ENCODE data around the gene PLA2G12B. TPM values are rescaled to one million over a fixed set of nuclear protein-coding genes. Genes with fewer than 3 reads are reported as not detected.

The PLA2G12B gene
- total and polyA plus RNA-seq, 4 donors, result 31.9 to 60.2 (median 47.3) TPM

DNA sequence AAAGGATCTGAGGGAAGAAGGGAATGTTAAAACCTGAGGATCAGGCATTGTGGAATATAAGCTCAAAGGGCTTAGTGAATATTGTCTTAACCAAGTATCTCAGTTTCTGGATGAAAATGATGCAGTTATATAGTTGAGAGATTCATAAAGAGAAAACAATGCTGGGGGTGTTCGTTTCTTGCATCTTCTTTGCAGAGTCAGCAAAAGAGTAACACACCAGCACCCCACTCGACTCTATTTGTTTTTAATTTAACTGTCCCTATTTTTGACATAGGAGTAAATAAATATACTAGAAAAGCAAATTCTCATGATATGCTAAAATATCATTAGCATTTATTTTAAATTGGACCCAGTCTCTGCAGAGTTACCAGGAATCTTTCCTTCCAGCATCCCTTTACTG, 68.7 kb downstream of the PLA2G12B start:
- no peak overlapping the region for H3K4me3 ChIP-seq (ENCODE audit: low read depth in 1 of 3, low read length in 3 of 3)
- H3K4me1 ChIP-seq (ENCODE audit: control insufficient read depth in 4 of 4, insufficient read depth in 4 of 4, low read length in 3 of 4), result peaks cover 0 to 2% (median 0%) of the 10 kb centered on the region in 4 donors
- 92% methylated on average over 2 of the region's 2 CpGs for WGBS
- no peak overlapping the region for H3K9ac ChIP-seq (ENCODE audit: low read depth in 1 of 2, low read length in 2 of 2)
- TF ChIP-seq, protein P1, sequence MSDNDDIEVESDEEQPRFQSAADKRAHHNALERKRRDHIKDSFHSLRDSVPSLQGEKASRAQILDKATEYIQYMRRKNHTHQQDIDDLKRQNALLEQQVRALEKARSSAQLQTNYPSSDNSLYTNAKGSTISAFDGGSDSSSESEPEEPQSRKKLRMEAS (IDR thresholded peaks at IDR 0.05), result no peak
- TF ChIP-seq HNF4A (conservative IDR thresholded peaks at IDR 0.05) (no peak), ATF3 (IDR thresholded peaks at IDR 0.05) (no peak), SP1 (IDR thresholded peaks at IDR 0.05) (no peak), GABPA (IDR thresholded peaks at IDR 0.05 in 1 of 2, conservative IDR thresholded peaks at IDR 0.05 in 1 of 2) (no peak)
- TF ChIP-seq, protein P2, sequence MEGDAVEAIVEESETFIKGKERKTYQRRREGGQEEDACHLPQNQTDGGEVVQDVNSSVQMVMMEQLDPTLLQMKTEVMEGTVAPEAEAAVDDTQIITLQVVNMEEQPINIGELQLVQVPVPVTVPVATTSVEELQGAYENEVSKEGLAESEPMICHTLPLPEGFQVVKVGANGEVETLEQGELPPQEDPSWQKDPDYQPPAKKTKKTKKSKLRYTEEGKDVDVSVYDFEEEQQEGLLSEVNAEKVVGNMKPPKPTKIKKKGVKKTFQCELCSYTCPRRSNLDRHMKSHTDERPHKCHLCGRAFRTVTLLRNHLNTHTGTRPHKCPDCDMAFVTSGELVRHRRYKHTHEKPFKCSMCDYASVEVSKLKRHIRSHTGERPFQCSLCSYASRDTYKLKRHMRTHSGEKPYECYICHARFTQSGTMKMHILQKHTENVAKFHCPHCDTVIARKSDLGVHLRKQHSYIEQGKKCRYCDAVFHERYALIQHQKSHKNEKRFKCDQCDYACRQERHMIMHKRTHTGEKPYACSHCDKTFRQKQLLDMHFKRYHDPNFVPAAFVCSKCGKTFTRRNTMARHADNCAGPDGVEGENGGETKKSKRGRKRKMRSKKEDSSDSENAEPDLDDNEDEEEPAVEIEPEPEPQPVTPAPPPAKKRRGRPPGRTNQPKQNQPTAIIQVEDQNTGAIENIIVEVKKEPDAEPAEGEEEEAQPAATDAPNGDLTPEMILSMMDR (IDR thresholded peaks at IDR 0.05; ENCODE audit: low read depth, low read length, missing input control), result no peak
- no peaks in the 10 kb centered on the region for H3K9me3 ChIP-seq (ENCODE audit: control insufficient read depth in 4 of 4, low read length in 3 of 4)
- no peak for DNase-seq (ENCODE audit: low spot score)
- no peaks in the 10 kb centered on the region for H3K27me3 ChIP-seq (ENCODE audit: control insufficient read depth in 4 of 4, insufficient read depth in 4 of 4, low read length in 3 of 4)
- H3K27ac ChIP-seq (ENCODE audit: low read depth in 1 of 2, low read length in 2 of 2), result no peak overlapping the region
- H3K36me3 ChIP-seq (ENCODE audit: control insufficient read depth in 4 of 4, insufficient read depth in 3 of 4, low read depth in 1 of 4, low read length in 3 of 4), result peaks cover 0 to 2% (median 0%) of the 10 kb centered on the region in 4 donors

Other genes starting within 250 kb of the PLA2G12B start
- 10 to 100 TPM; 55.1 to 64.6 TPM for gene OIT3, start 61.1 kb downstream of the PLA2G12B start, total RNA-seq
- 10 to 100 TPM; 19.0 to 84.8 TPM for gene OIT3, start 61.1 kb downstream of the PLA2G12B start, polyA plus RNA-seq
- 10 to 100 TPM; 26.3 to 63.7 TPM for gene P4HA1, start 142.1 kb upstream of the PLA2G12B start, total RNA-seq
- gene P4HA1, start 142.1 kb upstream of the PLA2G12B start, polyA plus RNA-seq, result 10 to 100 TPM in 1 of 2 donors, 1 to 10 TPM in 1; 6.1 to 21.1 TPM
- gene NUDT13, start 155.6 kb upstream of the PLA2G12B start, total RNA-seq, result 1 to 10 TPM; 1.4 to 4.0 TPM
- 1 to 10 TPM in 1 of 2 donors, under 1 TPM in 1; 0.60 to 3.5 TPM for gene NUDT13, start 155.6 kb upstream of the PLA2G12B start, polyA plus RNA-seq
- 10 to 100 TPM; 14.4 to 16.2 TPM for gene ECD, start 213.2 kb upstream of the PLA2G12B start, total RNA-seq
- 1 to 10 TPM; 7.1 to 9.6 TPM for gene ECD, start 213.2 kb upstream of the PLA2G12B start, polyA plus RNA-seq
- gene FAM149B1, start 213.3 kb upstream of the PLA2G12B start, total RNA-seq, result 10 to 100 TPM; 10.9 to 12.9 TPM
- 1 to 10 TPM; 7.3 TPM for gene FAM149B1, start 213.3 kb upstream of the PLA2G12B start, polyA plus RNA-seq